NT2/D1 (cell line): Measurements from ENCODE around the gene QSER1.

ENCODE experiments used
- YY1 ChIP-seq: IDR thresholded peaks from 2 replicates; pipeline ENCODE4 v1.6.1; 2011; ENCODE audit not compliant: insufficient read length, insufficient read depth
- ZNF274 ChIP-seq: IDR thresholded peaks from 2 replicates; pipeline ENCODE4 v1.6.1; 2011; ENCODE audit warnings: mild to moderate bottlenecking, low read depth, low read length

- TF ChIP-seq ZNF274 (no peak), YY1 (no peak)
These were observed 109.3 kb downstream of the QSER1 start for GRCh38 chr11:33001751-33002542.
